Endothelial cell of umbilical vein (primary cell): ENCODE data around the gene RAB11FIP2. TPM values are rescaled to one million over a fixed set of nuclear protein-coding genes. Genes with fewer than 3 reads are reported as not detected.

Experiments used
- BruUV-seq: library from RNA; stranded (reverse); fragments of 400-500 nt; replicated peaks from 2 replicates; lab custom pipeline; 2021; lab: Mats Ljungman, UMichigan
- CTCF ChIA-PET: fragments of 300-600, 350-600 bp; sonication (Branson Sonifier 250); formaldehyde crosslinking; loops from one replicate; lab custom pipeline; 2021; ENCODE audit warnings: antibody characterized with exemption, inconsistent platforms; lab: Charles Lee
- POLR2A ChIA-PET: fragments of 300-600, 350-600 bp; sonication (Branson Sonifier 250); formaldehyde crosslinking; loops from one replicate; lab custom pipeline; 2021; ENCODE audit warnings: antibody characterized with exemption, inconsistent platforms; lab: Charles Lee
- DNase-seq: peaks from one replicate; pipeline ENCODE4 v3.0.0-alpha.2; 2011; ENCODE audit warnings: low read depth, low spot score
- FAIRE-seq: peaks from 2 replicates; lab custom pipeline; 2011; peaks lifted over from hg19 to GRCh38; lab: Jason Lieb, UNC
- H2AFZ ChIP-seq: 2 replicates; pipeline ENCODE4 v1.6.0; 2012; ENCODE audit warnings: low read depth, low read length, control low read depth, inconsistent platforms
- H3K27ac ChIP-seq: 2 replicates; pipeline ENCODE4 v1.5.1; 2011; ENCODE audit warnings: low read depth, mild to moderate bottlenecking, control low read depth, low read length, moderate library complexity; ENCODE audit not compliant: insufficient read depth
- H3K27me3 ChIP-seq, 2 experiments: 2 replicates each; pipeline versions ENCODE4 v1.6.0 to v1.6.1; 2011; ENCODE audit warnings: low read length in 2 of 2, mixed read lengths in 1 of 2; ENCODE audit not compliant: control insufficient read depth in 2 of 2, insufficient read depth in 2 of 2
- H3K36me3 ChIP-seq, 2 experiments: 2 replicates in 1 of 2; 3 replicates in 1 of 2; pipeline ENCODE4 v1.5.1; 2011; ENCODE audit warnings: low read length in 2 of 2, mild to moderate bottlenecking in 1 of 2, moderate library complexity in 1 of 2; ENCODE audit not compliant: control insufficient read depth in 2 of 2, insufficient read depth in 2 of 2; ENCODE audit errors: extremely low read depth in 1 of 2
- H3K4me1 ChIP-seq: 3 replicates; pipeline ENCODE4 v1.5.1; 2011; ENCODE audit warnings: mild to moderate bottlenecking, low read length; ENCODE audit not compliant: control insufficient read depth, insufficient read depth; ENCODE audit errors: extremely low read depth
- H3K4me2 ChIP-seq: 2 replicates; pipeline ENCODE4 v1.6.1; 2011; ENCODE audit warnings: low read length, control low read depth, mixed read lengths; ENCODE audit not compliant: insufficient read depth
- H3K4me3 ChIP-seq, 3 experiments: fragments of 200-600 bp in 1 of 3; sonication (generic), shearing (Covaris generic) in 1 of 3; replicated peaks in 1 of 3; 2 replicates each; pipeline ENCODE4 v1.5.1; 2011 to 2016; ENCODE audit warnings: control low read depth in 3 of 3, low read length in 3 of 3, mild to moderate bottlenecking in 2 of 3, inconsistent platforms in 1 of 3, low read depth in 1 of 3, moderate library complexity in 1 of 3; ENCODE audit not compliant: insufficient read depth in 1 of 3
- H3K79me2 ChIP-seq: 2 replicates; pipeline ENCODE4 v1.6.0; 2012; ENCODE audit warnings: low read length, inconsistent platforms; ENCODE audit not compliant: control insufficient read depth, insufficient read depth
- H3K9ac ChIP-seq: replicated peaks from 2 replicates; pipeline ENCODE3; 2011; ENCODE audit warnings: low read length, control low read depth; ENCODE audit not compliant: insufficient read depth; ENCODE audit errors: extremely low read depth
- H3K9me1 ChIP-seq: replicated peaks from 3 replicates; pipeline ENCODE4 v1.6.0; 2011; ENCODE audit warnings: mild to moderate bottlenecking, low read length; ENCODE audit not compliant: control insufficient read depth, insufficient read depth; ENCODE audit errors: extremely low read depth
- H3K9me3 ChIP-seq: replicated peaks from 2 replicates; pipeline ENCODE4 v1.5.1; 2012; ENCODE audit warnings: low read length, inconsistent platforms; ENCODE audit not compliant: control insufficient read depth, insufficient read depth
- H4K20me1 ChIP-seq: replicated peaks from 2 replicates; pipeline ENCODE3; 2011; ENCODE audit warnings: mild to moderate bottlenecking, low read length; ENCODE audit not compliant: control insufficient read depth, insufficient read depth; ENCODE audit errors: extremely low read depth
- EZH2 ChIP-seq: IDR thresholded peaks from 2 replicates; pipeline ENCODE4 v1.6.1; 2012; ENCODE audit warnings: borderline replicate concordance, low read depth, mild to moderate bottlenecking, moderate library complexity, low read length, inconsistent platforms; ENCODE audit not compliant: severe bottlenecking
- FOS ChIP-seq: IDR thresholded peaks from 2 replicates; pipeline ENCODE4 v1.6.1; 2011; ENCODE audit warnings: mild to moderate bottlenecking, low read length, moderate library complexity, borderline replicate concordance; ENCODE audit not compliant: insufficient read depth
- GATA2 ChIP-seq: IDR thresholded peaks from 2 replicates; pipeline ENCODE4 v1.7.0; 2011; ENCODE audit warnings: low read depth, mild to moderate bottlenecking, moderate library complexity, mixed read lengths, low read length; ENCODE audit not compliant: insufficient read length, insufficient read depth
- JUN ChIP-seq: IDR thresholded peaks from 2 replicates; pipeline ENCODE4 v1.6.1; 2011; ENCODE audit warnings: borderline replicate concordance, low read depth; ENCODE audit not compliant: insufficient read length, insufficient read depth
- MAX ChIP-seq: IDR thresholded peaks from 2 replicates; pipeline ENCODE4 v1.6.1; 2011; ENCODE audit not compliant: insufficient read depth, insufficient read length
- MYC ChIP-seq: IDR thresholded peaks from one replicate; pipeline ENCODE4 v1.6.1; 2011; ENCODE audit warnings: mild to moderate bottlenecking, low read depth, low read length
- POLR2A ChIP-seq: IDR thresholded peaks from 2 replicates; pipeline ENCODE4 v1.6.1; 2012; ENCODE audit warnings: low read depth, mild to moderate bottlenecking, control low read depth, low read length
- POLR2AphosphoS5 ChIP-seq: IDR thresholded peaks from 2 replicates; pipeline ENCODE4 v1.6.1; 2012; ENCODE audit warnings: low read depth, mild to moderate bottlenecking, control low read depth, low read length, moderate library complexity; ENCODE audit not compliant: insufficient read depth
- dilution Hi-C: fragments of 300-500 bp; cut with MboI; formaldehyde crosslinking; loops from one replicate; pipeline ENCODE4 v1.15.0; 2019; ENCODE audit warnings: low sequenced_read_pairs; ENCODE audit not compliant: extremely low pct_ligation_motif_present
- intact Hi-C: fragments of 100-400 bp; cut with micrococcal nuclease; formaldehyde crosslinking; loops from one replicate; pipeline ENCODE4 v1.10.0; 2022
- polyA plus RNA-seq, 4 experiments: library from polyadenylated mRNA; depleted of rRNA in 3 of 4; stranded (reverse) in 3 of 4; unstranded in 1 of 4; fragments of >200 nt; gene quantifications; 2 replicates each; pipeline versions ENCODE4 v1.2.1 to v1.2.3, GENCODE V29; 2011 to 2012; ENCODE audit warnings: missing spikeins in 1 of 4
- total RNA-seq: library from RNA; stranded (reverse); gene quantifications from 2 replicates; pipeline ENCODE4 v1.2.3, GENCODE V29; 2021
- TF ChIP-seq, protein P1 (sequence below), 2 donors: IDR thresholded peaks; 1 replicate in 1 of 2; 2 replicates in 1 of 2; pipeline ENCODE4 v1.5.1; 2011; ENCODE audit warnings: low read length in 2 of 2, mild to moderate bottlenecking in 2 of 2, moderate library complexity in 2 of 2, control low read depth in 1 of 2, inconsistent platforms in 1 of 2, low read depth in 1 of 2; ENCODE audit not compliant: insufficient read depth in 1 of 2; ENCODE audit errors: extremely low read depth in 1 of 2

RAB11FIP2 gene
- total and polyA plus RNA-seq, 2 donors (not counting 3 experiments of a cell fraction or from before 2014, with no cell fraction given) = 1.9 to 8.6 TPM

DNA sequence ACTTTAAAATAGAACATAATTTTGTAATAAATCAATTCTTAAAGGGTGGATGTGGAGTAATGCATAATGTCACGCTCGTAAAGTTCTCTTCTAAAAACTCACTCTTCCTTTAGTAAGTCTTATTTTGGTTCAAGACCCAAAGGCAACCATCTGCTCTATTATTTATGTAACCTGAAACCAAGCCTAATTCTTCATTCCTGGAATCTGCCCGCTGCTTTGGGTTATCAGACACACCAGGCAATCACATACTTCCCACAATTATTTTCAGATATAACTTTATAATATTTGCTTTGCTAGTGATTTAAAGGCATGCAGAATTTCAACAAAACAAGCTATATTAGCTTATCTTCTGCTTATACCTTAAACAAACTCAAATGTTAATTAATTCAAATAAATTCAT, 39.0 kb downstream of the RAB11FIP2 start:
- Histone ChIP-seq H3K4me3 (no peak overlapping the region), H3K9ac (no peak overlapping the region), H3K27me3 (no peaks in the 10 kb centered on the region), H2AFZ (no peak overlapping the region), H3K27ac (no peak overlapping the region), H3K4me2 (no peak overlapping the region), H3K9me3 (no peaks in the 10 kb centered on the region), H3K9me1 (no peaks in the 10 kb centered on the region), H3K4me1 (no peaks in the 10 kb centered on the region), H4K20me1 (no peaks in the 10 kb centered on the region), H3K79me2 (no peaks in the 10 kb centered on the region), H3K36me3 (peaks cover 0 to 3% of the 10 kb centered on the region in 2 experiments)
- FAIRE-seq (no peak), DNase-seq (peak; percentile 72)
- CTCF ChIA-PET = no interaction called here
- dilution Hi-C loops = no loop called here
- intact Hi-C loops = no loop called here
- POLR2A ChIA-PET = no interaction called here
- BruUV-seq = no TSS peak
- TF ChIP-seq POLR2AphosphoS5 = no peak
- TF ChIP-seq, protein P1, sequence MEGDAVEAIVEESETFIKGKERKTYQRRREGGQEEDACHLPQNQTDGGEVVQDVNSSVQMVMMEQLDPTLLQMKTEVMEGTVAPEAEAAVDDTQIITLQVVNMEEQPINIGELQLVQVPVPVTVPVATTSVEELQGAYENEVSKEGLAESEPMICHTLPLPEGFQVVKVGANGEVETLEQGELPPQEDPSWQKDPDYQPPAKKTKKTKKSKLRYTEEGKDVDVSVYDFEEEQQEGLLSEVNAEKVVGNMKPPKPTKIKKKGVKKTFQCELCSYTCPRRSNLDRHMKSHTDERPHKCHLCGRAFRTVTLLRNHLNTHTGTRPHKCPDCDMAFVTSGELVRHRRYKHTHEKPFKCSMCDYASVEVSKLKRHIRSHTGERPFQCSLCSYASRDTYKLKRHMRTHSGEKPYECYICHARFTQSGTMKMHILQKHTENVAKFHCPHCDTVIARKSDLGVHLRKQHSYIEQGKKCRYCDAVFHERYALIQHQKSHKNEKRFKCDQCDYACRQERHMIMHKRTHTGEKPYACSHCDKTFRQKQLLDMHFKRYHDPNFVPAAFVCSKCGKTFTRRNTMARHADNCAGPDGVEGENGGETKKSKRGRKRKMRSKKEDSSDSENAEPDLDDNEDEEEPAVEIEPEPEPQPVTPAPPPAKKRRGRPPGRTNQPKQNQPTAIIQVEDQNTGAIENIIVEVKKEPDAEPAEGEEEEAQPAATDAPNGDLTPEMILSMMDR (IDR thresholded peaks at IDR 0.05; ENCODE audit: extremely low read depth in 1 of 2, insufficient read depth in 1 of 2, low read depth in 1 of 2, low read length in 2 of 2) = no peak
- no peak for TF ChIP-seq MYC
- TF ChIP-seq POLR2A = no peak
- no peak for TF ChIP-seq JUN
- no peak for TF ChIP-seq MAX
- no peak for TF ChIP-seq FOS
- no peak for TF ChIP-seq EZH2
- no peak for TF ChIP-seq GATA2
